Tibial nerve (tissue), 4 donors: ENCODE measurements around the gene SPOPL. TPM values are rescaled to one million over a fixed set of nuclear protein-coding genes. Genes with fewer than 3 reads are reported as not detected.
"Not testable (repeated sequence)": the region's sequence is repeated elsewhere in the genome, so short reads cannot be mapped to it uniquely, and the experiment has no call there.

Experiments used
- DNase-seq, 2 donors: peaks; one replicate each; pipeline ENCODE4 v3.0.0-alpha.2; 2019; ENCODE audit warnings: low spot score in 2 of 2
- H3K27ac ChIP-seq, 4 donors: fragments of 200-600 bp; sonication (generic) in 3 of 4; one replicate each; pipeline ENCODE4 v1.5.1; 2017 to 2019; ENCODE audit warnings: mild to moderate bottlenecking in 1 of 4
- H3K27me3 ChIP-seq, 2 donors: fragments of 200-600 bp; sonication (generic) in 1 of 2; one replicate each; pipeline versions ENCODE4 v1.5.1 to v1.6.0; 2017 to 2019
- H3K36me3 ChIP-seq, 3 donors: fragments of 200-600 bp; sonication (generic); one replicate each; pipeline ENCODE4 v1.5.1; 2018 to 2019
- H3K4me1 ChIP-seq, 4 donors: fragments of 200-600 bp; sonication (generic) in 3 of 4; one replicate each; pipeline ENCODE4 v1.5.1; 2017 to 2019
- H3K4me3 ChIP-seq, 4 donors: fragments of 200-600 bp; sonication (generic) in 3 of 4; one replicate each; pipeline ENCODE4 v1.5.1; 2017 to 2019; ENCODE audit warnings: mild to moderate bottlenecking in 1 of 4, moderate library complexity in 1 of 4
- H3K9me3 ChIP-seq, 4 donors: fragments of 200-600 bp; sonication (generic) in 3 of 4; one replicate each; pipeline ENCODE4 v1.5.1; 2017 to 2019
- CTCF ChIP-seq, 5 experiments: fragments of 200-600 bp in 3 of 5; fragments of 450-650 bp in 2 of 5; sonication (generic) in 3 of 5; IDR thresholded peaks; one replicate each; pipeline ENCODE4 v1.5.1; 2016 to 2019; ENCODE audit warnings: antibody characterized with exemption in 5 of 5, mild to moderate bottlenecking in 3 of 5, moderate library complexity in 2 of 5
- EP300 ChIP-seq, 2 donors: sonication (generic); formaldehyde crosslinking; IDR thresholded peaks; one replicate each; pipeline ENCODE4 v1.6.1; 2017; ENCODE audit warnings: antibody characterized with exemption in 2 of 2, mild to moderate bottlenecking in 1 of 2
- POLR2A ChIP-seq, 2 donors: fragments of 450-650 bp; IDR thresholded peaks; one replicate each; pipeline ENCODE4 v1.6.1; 2017; ENCODE audit warnings: antibody characterized with exemption in 2 of 2, mild to moderate bottlenecking in 2 of 2, moderate library complexity in 2 of 2
- WGBS, 2 donors: methylation state at CpG; one replicate each; pipeline ENCODE4 v1.1.5; 2018; 5-methylcytosine and 5-hydroxymethylcytosine counted together
- total RNA-seq, 4 donors: library from RNA; depleted of rRNA; stranded (reverse); fragments of >200 nt; gene quantifications; one replicate each; pipeline ENCODE4 v1.1.0, GENCODE V29; 2016

Gene SPOPL
- total RNA-seq, 4 donors from 2014 or later = 15.9 to 22.7 (median 16.6) TPM

GRCh38 chr2:138455691-138456090, 45.9 kb upstream of the SPOPL start:
- no peak overlapping the region for H3K27ac ChIP-seq
- 70 to 76% methylated on average over 2 of the region's 2 CpGs for WGBS, 2 donors
- TF ChIP-seq EP300 (IDR thresholded peaks at IDR 0.05) (no peak), POLR2A (IDR thresholded peaks at IDR 0.05) (no peak), CTCF (IDR thresholded peaks at IDR 0.05) (no peak)
- no peaks in the 10 kb centered on the region for H3K4me1 ChIP-seq
- H3K4me3 ChIP-seq = no peak overlapping the region
- H3K27me3 ChIP-seq = no peaks in the 10 kb centered on the region
- H3K9me3 ChIP-seq = peaks cover 0 to 10% (median 5%) of the 10 kb centered on the region in 4 donors
- H3K36me3 ChIP-seq = no peaks in the 10 kb centered on the region
- DNase-seq = no peak

GRCh38 chr2:138462689-138463088, 38.9 kb upstream of the SPOPL start:
- not testable (repeated sequence) for H3K27ac ChIP-seq, H3K36me3 ChIP-seq, DNase-seq, H3K4me3 ChIP-seq, H3K4me1 ChIP-seq, H3K27me3 ChIP-seq
- WGBS, 2 donors = 95 to 100% methylated on average over 3 of the region's 3 CpGs
- peaks cover 0 to 22% (median 4%) of the 10 kb centered on the region in 4 donors for H3K9me3 ChIP-seq

GRCh38 chr2:138468617-138469016, 33.0 kb upstream of the SPOPL start:
- Histone ChIP-seq H3K27me3 (no peaks in the 10 kb centered on the region), H3K4me3 (no peak overlapping the region), H3K9me3 (peaks cover 0 to 10% (median under 1%) of the 10 kb centered on the region in 4 donors), H3K4me1 (no peaks in the 10 kb centered on the region), H3K27ac (no peak overlapping the region), H3K36me3 (no peaks in the 10 kb centered on the region)
- 0% methylated on average over 1 of the region's 1 CpG for WGBS, 2 donors
- DNase-seq = no peak
- TF ChIP-seq CTCF (IDR thresholded peaks at IDR 0.05) (no peak), EP300 (IDR thresholded peaks at IDR 0.05) (no peak), POLR2A (IDR thresholded peaks at IDR 0.05) (no peak)

- Histone ChIP-seq H3K27me3 (no peaks in the 10 kb centered on the region), H3K36me3 (no peaks in the 10 kb centered on the region), H3K4me1 (no peaks in the 10 kb centered on the region), H3K9me3 (peaks cover 0 to 5% (median 0%) of the 10 kb centered on the region in 4 donors), H3K4me3 (no peak overlapping the region), H3K27ac (no peak overlapping the region)
- 76 to 89% methylated on average over 1 of the region's 1 CpG for WGBS, 2 donors
- TF ChIP-seq CTCF (IDR thresholded peaks at IDR 0.05) (no peak), POLR2A (IDR thresholded peaks at IDR 0.05) (no peak), EP300 (IDR thresholded peaks at IDR 0.05) (no peak)
- no peak for DNase-seq
These were observed 32.2 kb upstream of the SPOPL start for GRCh38 chr2:138469411-138469810.

- H3K4me3 ChIP-seq = no peak overlapping the region
- no peak overlapping the region for H3K27ac ChIP-seq
- no peaks in the 10 kb centered on the region for H3K4me1 ChIP-seq
- H3K36me3 ChIP-seq = no peaks in the 10 kb centered on the region
- WGBS, 2 donors = 76 to 92% methylated on average over 5 of the region's 5 CpGs
- no peaks in the 10 kb centered on the region for H3K27me3 ChIP-seq
- no peak for DNase-seq
- no peak for TF ChIP-seq CTCF (IDR thresholded peaks at IDR 0.05)
- TF ChIP-seq POLR2A (IDR thresholded peaks at IDR 0.05) = no peak
- TF ChIP-seq EP300 (IDR thresholded peaks at IDR 0.05) = no peak
- H3K9me3 ChIP-seq = no peaks in the 10 kb centered on the region
These were observed 30.6 kb upstream of the SPOPL start for GRCh38 chr2:138470941-138471340.
